Ishikawa (cell line): ENCODE results near the gene TP53.

ENCODE experiments used
- CEBPB ChIP-seq: IDR thresholded peaks from 2 replicates; pipeline ENCODE4 v1.6.1; 2012
- CREB1 ChIP-seq: IDR thresholded peaks from 2 replicates; pipeline ENCODE4 v1.6.1; 2012; ENCODE audit warnings: low read depth
- EGR1 ChIP-seq: IDR thresholded peaks from 2 replicates; pipeline ENCODE4 v1.6.1; 2012
- EP300 ChIP-seq: IDR thresholded peaks from 2 replicates; pipeline ENCODE4 v1.6.1; 2012; ENCODE audit warnings: borderline replicate concordance
- FOXM1 ChIP-seq: IDR thresholded peaks from 2 replicates; pipeline ENCODE4 v1.6.1; 2012; ENCODE audit warnings: low read depth, borderline replicate concordance
- NFIC ChIP-seq: IDR thresholded peaks from 2 replicates; pipeline ENCODE4 v1.6.1; 2012
- RAD21 ChIP-seq: IDR thresholded peaks from 2 replicates; pipeline ENCODE4 v1.6.1; 2012; ENCODE audit warnings: low read depth
- TAF1 ChIP-seq: IDR thresholded peaks from 2 replicates; pipeline ENCODE4 v1.6.1; 2012; ENCODE audit warnings: low read depth, mild to moderate bottlenecking
- TCF12 ChIP-seq: IDR thresholded peaks from 2 replicates; pipeline ENCODE4 v1.6.1; 2012; ENCODE audit warnings: low read depth
- TEAD4 ChIP-seq: IDR thresholded peaks from 2 replicates; pipeline ENCODE4 v1.6.1; 2012
- YY1 ChIP-seq: IDR thresholded peaks from 2 replicates; pipeline ENCODE4 v1.6.1; 2012; ENCODE audit warnings: low read depth
- ZBTB7A ChIP-seq: IDR thresholded peaks from 2 replicates; pipeline ENCODE4 v1.6.1; 2012; ENCODE audit warnings: low read depth
- TF ChIP-seq, protein P1 (sequence below): IDR thresholded peaks from 2 replicates; pipeline ENCODE4 v1.6.1; 2012; ENCODE audit warnings: low read depth, mild to moderate bottlenecking
- TF ChIP-seq, protein P2 (sequence below): IDR thresholded peaks from 2 replicates; pipeline ENCODE4 v1.6.1; 2012
- TF ChIP-seq, protein P3 (sequence below): IDR thresholded peaks from 2 replicates; pipeline ENCODE4 v1.6.1; 2012

The TP53 gene

DNA sequence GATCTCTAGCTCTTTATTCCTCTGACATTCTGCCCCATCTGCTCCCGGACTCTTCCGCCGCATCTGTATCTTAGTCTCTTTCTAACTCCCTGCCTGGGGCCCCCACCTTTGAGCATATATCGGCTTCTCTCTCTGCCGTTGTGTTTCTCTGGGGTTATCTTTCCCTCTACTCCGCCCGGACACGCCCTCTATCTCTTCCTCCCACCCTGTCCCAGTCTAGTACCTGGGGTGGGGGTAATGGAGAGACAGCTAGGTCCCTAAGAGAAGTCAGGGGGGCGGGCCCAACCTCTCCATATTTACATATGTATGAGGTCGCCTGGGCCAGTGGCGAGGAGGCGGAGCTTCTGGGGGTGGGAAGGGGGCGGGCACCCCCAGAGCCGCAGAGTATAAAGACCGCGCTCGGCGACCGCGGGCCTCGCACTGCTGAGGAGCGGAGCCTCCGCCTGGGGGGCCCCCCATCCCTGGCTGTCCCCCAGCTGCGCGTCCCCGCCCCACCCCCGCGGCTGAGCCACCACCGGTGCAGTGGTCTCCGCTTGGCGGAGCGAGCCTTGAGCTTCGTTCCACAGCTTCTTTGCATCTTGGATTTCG, 36.7 kb downstream of the TP53 start, which contains the start of gene ATP1B2:
ATP1B2 (plus strand) TSS at position 418 of the 588 bp plus-strand sequence. CDS start 593 bp downstream, outside the sequence.
- no peak for TF ChIP-seq FOXM1
- TF ChIP-seq CREB1, result no peak
- TF ChIP-seq, protein P1, sequence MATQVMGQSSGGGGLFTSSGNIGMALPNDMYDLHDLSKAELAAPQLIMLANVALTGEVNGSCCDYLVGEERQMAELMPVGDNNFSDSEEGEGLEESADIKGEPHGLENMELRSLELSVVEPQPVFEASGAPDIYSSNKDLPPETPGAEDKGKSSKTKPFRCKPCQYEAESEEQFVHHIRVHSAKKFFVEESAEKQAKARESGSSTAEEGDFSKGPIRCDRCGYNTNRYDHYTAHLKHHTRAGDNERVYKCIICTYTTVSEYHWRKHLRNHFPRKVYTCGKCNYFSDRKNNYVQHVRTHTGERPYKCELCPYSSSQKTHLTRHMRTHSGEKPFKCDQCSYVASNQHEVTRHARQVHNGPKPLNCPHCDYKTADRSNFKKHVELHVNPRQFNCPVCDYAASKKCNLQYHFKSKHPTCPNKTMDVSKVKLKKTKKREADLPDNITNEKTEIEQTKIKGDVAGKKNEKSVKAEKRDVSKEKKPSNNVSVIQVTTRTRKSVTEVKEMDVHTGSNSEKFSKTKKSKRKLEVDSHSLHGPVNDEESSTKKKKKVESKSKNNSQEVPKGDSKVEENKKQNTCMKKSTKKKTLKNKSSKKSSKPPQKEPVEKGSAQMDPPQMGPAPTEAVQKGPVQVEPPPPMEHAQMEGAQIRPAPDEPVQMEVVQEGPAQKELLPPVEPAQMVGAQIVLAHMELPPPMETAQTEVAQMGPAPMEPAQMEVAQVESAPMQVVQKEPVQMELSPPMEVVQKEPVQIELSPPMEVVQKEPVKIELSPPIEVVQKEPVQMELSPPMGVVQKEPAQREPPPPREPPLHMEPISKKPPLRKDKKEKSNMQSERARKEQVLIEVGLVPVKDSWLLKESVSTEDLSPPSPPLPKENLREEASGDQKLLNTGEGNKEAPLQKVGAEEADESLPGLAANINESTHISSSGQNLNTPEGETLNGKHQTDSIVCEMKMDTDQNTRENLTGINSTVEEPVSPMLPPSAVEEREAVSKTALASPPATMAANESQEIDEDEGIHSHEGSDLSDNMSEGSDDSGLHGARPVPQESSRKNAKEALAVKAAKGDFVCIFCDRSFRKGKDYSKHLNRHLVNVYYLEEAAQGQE, result no peak
- TF ChIP-seq, protein P2, sequence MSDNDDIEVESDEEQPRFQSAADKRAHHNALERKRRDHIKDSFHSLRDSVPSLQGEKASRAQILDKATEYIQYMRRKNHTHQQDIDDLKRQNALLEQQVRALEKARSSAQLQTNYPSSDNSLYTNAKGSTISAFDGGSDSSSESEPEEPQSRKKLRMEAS, result no peak
- no peak for TF ChIP-seq TEAD4
- TF ChIP-seq, protein P3, sequence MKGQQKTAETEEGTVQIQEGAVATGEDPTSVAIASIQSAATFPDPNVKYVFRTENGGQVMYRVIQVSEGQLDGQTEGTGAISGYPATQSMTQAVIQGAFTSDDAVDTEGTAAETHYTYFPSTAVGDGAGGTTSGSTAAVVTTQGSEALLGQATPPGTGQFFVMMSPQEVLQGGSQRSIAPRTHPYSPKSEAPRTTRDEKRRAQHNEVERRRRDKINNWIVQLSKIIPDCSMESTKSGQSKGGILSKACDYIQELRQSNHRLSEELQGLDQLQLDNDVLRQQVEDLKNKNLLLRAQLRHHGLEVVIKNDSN, result no peak
- TF ChIP-seq ZBTB7A, result no peak
- TF ChIP-seq CEBPB, result no peak
- no peak for TF ChIP-seq EGR1
- no peak for TF ChIP-seq TCF12
- TF ChIP-seq TAF1, result no peak
- TF ChIP-seq EP300, result no peak
- no peak for TF ChIP-seq RAD21
- no peak for TF ChIP-seq NFIC
- no peak for TF ChIP-seq YY1

DNA sequence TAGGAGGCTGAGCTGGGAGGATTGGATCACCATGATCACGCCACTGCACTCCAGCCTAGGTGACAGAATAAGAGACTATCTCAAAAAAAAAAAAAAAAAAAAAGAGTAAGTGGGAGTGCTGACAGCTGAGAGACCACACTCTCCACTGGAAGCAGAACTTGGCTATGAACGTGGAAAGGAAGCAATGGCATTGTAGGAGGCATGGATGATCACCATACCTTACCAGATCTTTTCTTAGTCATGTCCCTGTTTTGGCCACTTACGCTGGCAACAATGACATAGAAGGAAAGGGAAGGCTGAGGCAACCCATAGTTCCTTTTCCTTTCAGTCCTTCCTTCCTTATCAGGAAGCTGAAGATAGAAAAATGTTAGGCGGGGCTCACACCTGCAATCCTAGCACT, 40.3 kb downstream of the TP53 start:
- TF ChIP-seq EP300, result no peak
- no peak for TF ChIP-seq RAD21
- TF ChIP-seq CREB1, result no peak
- no peak for TF ChIP-seq NFIC
- no peak for TF ChIP-seq CEBPB

DNA sequence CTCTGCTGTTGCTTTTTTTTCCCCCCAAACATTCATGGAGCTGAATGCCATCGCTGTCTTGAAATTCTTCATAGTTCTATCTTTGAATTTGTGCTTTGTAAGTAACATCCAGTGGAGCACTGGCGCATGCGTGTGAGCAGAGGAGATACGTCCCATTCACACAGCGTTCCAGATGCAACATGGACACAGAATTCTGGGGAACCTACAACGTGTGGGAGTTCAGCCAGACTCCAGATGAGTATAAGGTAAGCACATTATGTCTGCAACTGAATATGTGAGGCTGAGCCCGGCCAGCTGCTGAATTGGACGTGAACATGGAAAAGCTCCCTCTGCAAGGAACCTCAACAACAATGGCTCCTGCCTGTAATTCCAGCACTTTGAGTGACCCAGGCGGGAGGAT, 40.8 kb downstream of the TP53 start:
- no peak for TF ChIP-seq TEAD4
- TF ChIP-seq RAD21, result no peak
- no peak for TF ChIP-seq NFIC
- TF ChIP-seq FOXM1, result no peak
- TF ChIP-seq EGR1, result no peak
- TF ChIP-seq, protein P2, result no peak
- TF ChIP-seq CEBPB, result no peak
- no peak for TF ChIP-seq TCF12
- TF ChIP-seq ZBTB7A, result no peak
- no peak for TF ChIP-seq EP300
- TF ChIP-seq YY1, result no peak
- no peak for TF ChIP-seq CREB1
- TF ChIP-seq TAF1, result no peak
- TF ChIP-seq, protein P1, result no peak
- TF ChIP-seq, protein P3, result no peak

DNA sequence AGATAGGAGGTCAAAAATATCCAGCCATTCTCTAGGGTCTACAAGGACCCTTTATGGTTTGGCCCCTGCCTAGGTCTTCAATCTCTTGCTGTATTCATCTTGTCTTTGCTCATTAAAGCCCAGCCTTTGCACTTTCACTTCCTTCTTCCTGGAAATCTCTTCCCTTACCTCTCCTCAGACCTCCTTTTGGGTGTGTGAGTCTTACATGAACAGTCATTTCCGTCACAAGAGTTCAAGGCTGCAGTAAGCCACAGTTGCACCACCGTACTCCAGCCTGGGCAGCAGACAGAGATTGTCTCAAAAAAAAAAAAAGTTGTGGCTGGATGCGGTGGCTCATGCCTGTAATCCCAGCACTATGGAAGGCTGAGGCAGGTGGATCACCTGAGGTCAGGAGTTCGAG, 42.5 kb downstream of the TP53 start:
- no peak for TF ChIP-seq EGR1
- no peak for TF ChIP-seq CREB1
- TF ChIP-seq CEBPB, result no peak
- TF ChIP-seq, protein P3, result no peak
- no peak for TF ChIP-seq EP300
- TF ChIP-seq ZBTB7A, result no peak
- TF ChIP-seq RAD21, result no peak
- TF ChIP-seq NFIC, result no peak
- no peak for TF ChIP-seq FOXM1
- TF ChIP-seq, protein P1, result no peak
- no peak for TF ChIP-seq TCF12
- TF ChIP-seq, protein P2, result no peak
- no peak for TF ChIP-seq TAF1
- no peak for TF ChIP-seq TEAD4
- no peak for TF ChIP-seq YY1
